Small intestine (tissue), 7 donors: ENCODE measurements around the gene CCIN. TPM values are rescaled to one million over a fixed set of nuclear protein-coding genes. Genes with fewer than 3 reads are reported as not detected.

Experiments used
- DNase-seq, 2 donors: peaks; one replicate each; pipeline versions ENCODE4 v3.0.0 to v3.0.0-alpha.2; 2013
- FAIRE-seq: peaks from 2 replicates; lab custom pipeline; 2012; peaks lifted over from hg19 to GRCh38; lab: Jason Lieb, UNC
- H3K27ac ChIP-seq, 3 donors: one replicate each; pipeline ENCODE4 v1.5.1; 2013; ENCODE audit warnings: low read length in 2 of 3, mild to moderate bottlenecking in 2 of 3, control low read depth in 1 of 3, inconsistent platforms in 1 of 3, low read depth in 1 of 3, moderate library complexity in 1 of 3
- H3K27me3 ChIP-seq, 3 donors: one replicate each; pipeline ENCODE4 v1.6.1; 2013; ENCODE audit warnings: low read length in 3 of 3, inconsistent platforms in 1 of 3; ENCODE audit not compliant: control insufficient read depth in 3 of 3, insufficient read depth in 3 of 3
- H3K36me3 ChIP-seq, 3 donors: one replicate each; pipeline ENCODE4 v1.6.1; 2013; ENCODE audit warnings: low read length in 3 of 3, inconsistent platforms in 1 of 3, low read depth in 1 of 3, mild to moderate bottlenecking in 1 of 3, moderate library complexity in 1 of 3; ENCODE audit not compliant: control insufficient read depth in 3 of 3, insufficient read depth in 2 of 3
- H3K4me1 ChIP-seq, 3 donors: one replicate each; pipeline ENCODE4 v1.6.1; 2013; ENCODE audit warnings: low read length in 2 of 3, inconsistent platforms in 1 of 3, low read depth in 1 of 3, mild to moderate bottlenecking in 1 of 3, moderate library complexity in 1 of 3; ENCODE audit not compliant: control insufficient read depth in 3 of 3, insufficient read depth in 2 of 3
- H3K4me3 ChIP-seq, 3 donors: one replicate each; pipeline ENCODE4 v1.5.1; 2013; ENCODE audit warnings: low read length in 3 of 3, control low read depth in 1 of 3, inconsistent platforms in 1 of 3, low read depth in 1 of 3, mild to moderate bottlenecking in 1 of 3, moderate library complexity in 1 of 3
- H3K9me3 ChIP-seq, 2 donors: one replicate each; pipeline ENCODE4 v1.6.1; 2013; ENCODE audit warnings: low read depth in 1 of 2, low read length in 1 of 2; ENCODE audit not compliant: control insufficient read depth in 2 of 2, insufficient read depth in 1 of 2
- WGBS, 3 donors: extraction: QIAGEN DNeasy Blood & Tissue Kit; methylation state at CpG; one replicate each; pipeline ENCODE4 v1.1.7; 2013; 5-methylcytosine and 5-hydroxymethylcytosine counted together
- polyA plus RNA-seq, 4 donors: library from polyadenylated mRNA; stranded (reverse) in 3 of 4; unstranded in 1 of 4; fragments of 200-250 nt in 3 of 4; fragments of 120-200 nt in 1 of 4; gene quantifications; one replicate each; pipeline versions ENCODE4 v1.2.1 to v1.2.3, GENCODE V29; 2013
- donor health status: healthy with polysubstance abuse.
- donor health status: control.
- donor health status: control.
- donor health status: Bipolar disorder and iron deficiency.
- donor health status: healthy.

CCIN gene
- polyA plus RNA-seq, 4 donors, result 0.04 TPM; not detected in 3

GRCh38 chr9:36208521-36209253, 39.5 kb downstream of the CCIN start:
- Histone ChIP-seq H3K4me1 (no peaks in the 10 kb centered on the region), H3K4me3 (no peak overlapping the region), H3K27ac (no peak overlapping the region), H3K36me3 (peaks cover 11 to 81% (median 51%) of the 10 kb centered on the region in 3 donors), H3K9me3 (no peaks in the 10 kb centered on the region), H3K27me3 (no peaks in the 10 kb centered on the region)
- 75 to 81% (median 77%) methylated on average over 10 of the region's 10 CpGs for WGBS, 3 donors
- FAIRE-seq (no peak), DNase-seq (no peak)

GRCh38 chr9:36210722-36211121, 41.5 kb downstream of the CCIN start:
- no peaks in the 10 kb centered on the region for H3K9me3 ChIP-seq
- no peak overlapping the region for H3K27ac ChIP-seq
- H3K27me3 ChIP-seq, result no peaks in the 10 kb centered on the region
- WGBS, 3 donors, result 86 to 91% (median 90%) methylated on average over 8 of the region's 8 CpGs
- DNase-seq (no peak), FAIRE-seq (no peak)
- H3K4me3 ChIP-seq, result no peak overlapping the region
- peaks cover 5 to 74% (median 37%) of the 10 kb centered on the region in 3 donors for H3K36me3 ChIP-seq
- no peaks in the 10 kb centered on the region for H3K4me1 ChIP-seq

- Histone ChIP-seq H3K9me3 (no peaks in the 10 kb centered on the region), H3K4me1 (no peaks in the 10 kb centered on the region), H3K4me3 (no peak overlapping the region), H3K27me3 (no peaks in the 10 kb centered on the region), H3K36me3 (peaks cover 5 to 67% (median 35%) of the 10 kb centered on the region in 3 donors), H3K27ac (no peak overlapping the region)
- WGBS, 3 donors, result 77 to 83% (median 79%) methylated on average over 7 of the region's 7 CpGs
- DNase-seq (no peak), FAIRE-seq (no peak)
Measured at GRCh38 chr9:36211510-36211909, 42.3 kb downstream of the CCIN start.

GRCh38 chr9:36213387-36213786, 44.2 kb downstream of the CCIN start:
- FAIRE-seq, result no peak
- H3K4me3 ChIP-seq, result no peak overlapping the region
- 85 to 94% (median 88%) methylated on average over 4 of the region's 4 CpGs for whole genome bisulfite sequencing, 3 donors
- H3K36me3 ChIP-seq, result peaks cover 9 to 64% (median 29%) of the 10 kb centered on the region in 3 donors
- H3K4me1 ChIP-seq, result no peaks in the 10 kb centered on the region
- no peaks in the 10 kb centered on the region for H3K27me3 ChIP-seq
- DNase-seq, result no peak
- no peak overlapping the region for H3K27ac ChIP-seq
- H3K9me3 ChIP-seq, result no peaks in the 10 kb centered on the region

- Histone ChIP-seq H3K4me3 (no peak overlapping the region), H3K9me3 (no peaks in the 10 kb centered on the region), H3K4me1 (no peaks in the 10 kb centered on the region), H3K27ac (no peak overlapping the region), H3K27me3 (no peaks in the 10 kb centered on the region), H3K36me3 (peaks cover 4 to 63% (median 34%) of the 10 kb centered on the region in 3 donors)
- WGBS, 3 donors, result 67 to 85% (median 79%) methylated on average over 4 of the region's 4 CpGs
- FAIRE-seq, result no peak
- no peak for DNase-seq
Measured at GRCh38 chr9:36213989-36214388, 44.8 kb downstream of the CCIN start.

GRCh38 chr9:36214571-36214970, 45.4 kb downstream of the CCIN start:
- Histone ChIP-seq H3K4me1 (no peaks in the 10 kb centered on the region), H3K9me3 (no peaks in the 10 kb centered on the region), H3K27me3 (no peaks in the 10 kb centered on the region), H3K36me3 (peaks cover 4 to 65% (median 32%) of the 10 kb centered on the region in 3 donors), H3K4me3 (no peak overlapping the region), H3K27ac (no peak overlapping the region)
- FAIRE-seq (no peak), DNase-seq (no peak)

GRCh38 chr9:36217256-36217968, 48.2 kb downstream of the CCIN start:
- Histone ChIP-seq H3K4me1 (no peaks in the 10 kb centered on the region), H3K9me3 (peaks cover 0 to 2% of the 10 kb centered on the region in 2 donors), H3K4me3 (no peak overlapping the region), H3K36me3 (peaks cover 12 to 61% (median 26%) of the 10 kb centered on the region in 3 donors), H3K27me3 (no peaks in the 10 kb centered on the region), H3K27ac (no peak overlapping the region)
- DNase-seq (no peak), FAIRE-seq (no peak)
- WGBS, 3 donors, result 70 to 85% (median 83%) methylated on average over 13 of the region's 13 CpGs

GRCh38 chr9:36218011-36218410, 48.8 kb downstream of the CCIN start:
- WGBS, 3 donors, result 91 to 97% (median 95%) methylated on average over 5 of the region's 5 CpGs

More at GRCh38 chr9:36218011-36218410, 48.8 kb downstream of the CCIN start:
- no peak for DNase-seq
- H3K27ac ChIP-seq, result no peak overlapping the region
- H3K4me3 ChIP-seq, result no peak overlapping the region
- peaks cover 0 to 8% of the 10 kb centered on the region in 2 donors for H3K9me3 ChIP-seq
- no peaks in the 10 kb centered on the region for H3K4me1 ChIP-seq
- peaks cover 16 to 62% (median 29%) of the 10 kb centered on the region in 3 donors for H3K36me3 ChIP-seq
- no peak for FAIRE-seq
- H3K27me3 ChIP-seq, result no peaks in the 10 kb centered on the region
